ENCODE measurements around the gene RHOB.

- TF ChIP-seq CTCF (IDR thresholded peaks at IDR 0.05) = no peak
- peak in 1 of 2 donors; percentile 60 for TF ChIP-seq POLR2AphosphoS5 (IDR thresholded peaks at IDR 0.05; ENCODE audit: insufficient read depth in 1 of 2, low read depth in 1 of 2)
- no peak for TF ChIP-seq POLR2A (IDR thresholded peaks at IDR 0.05)
Observed at GRCh38 chr2:20424300-20425290, 22.3 kb upstream of the RHOB start.
